GM21528 (cell line): ENCODE measurements around the gene LMX1B.
A peak's percentile ranks its signal among the peaks of the same experiment; 100 is the strongest.
"Not testable (repeated sequence)": the region's sequence is repeated elsewhere in the genome, so short reads cannot be mapped to it uniquely, and the experiment has no call there.

ENCODE experiments used
- ATAC-seq: cut with Tn5 transposase; IDR thresholded peaks from one replicate; pipeline ENCODE4 v1.9.1; 2021; ENCODE audit warnings: mild to moderate bottlenecking, moderate library complexity; ENCODE audit not compliant: unreplicated experiment, low FRiP score

The LMX1B gene

GRCh38 chr9:126704892-126705766, 91.4 kb downstream of the LMX1B start:
- no peak for ATAC-seq

GRCh38 chr9:126705767-126706697, 92.3 kb downstream of the LMX1B start:
- no peak for ATAC-seq

- ATAC-seq: no peak
Measured at GRCh38 chr9:126706698-126707053, 92.9 kb downstream of the LMX1B start.

- ATAC-seq: no peak
Measured at GRCh38 chr9:126707083-126707482, 93.4 kb downstream of the LMX1B start.

GRCh38 chr9:126707712-126708111, 94.0 kb downstream of the LMX1B start:
- ATAC-seq: not testable (repeated sequence)

- ATAC-seq: no peak
Measured at GRCh38 chr9:126708178-126708577, 94.5 kb downstream of the LMX1B start.

- ATAC-seq: no peak
Measured at GRCh38 chr9:126709241-126709640, 95.5 kb downstream of the LMX1B start.

GRCh38 chr9:126715382-126715781, 101.7 kb downstream of the LMX1B start:
- no peak for ATAC-seq

- ATAC-seq: not testable (repeated sequence)
Measured at GRCh38 chr9:126717441-126717840, 103.7 kb downstream of the LMX1B start.

- peak; percentile 41 for ATAC-seq
Measured at GRCh38 chr9:126719618-126720031, 105.9 kb downstream of the LMX1B start.

GRCh38 chr9:126720036-126720435, 106.3 kb downstream of the LMX1B start:
- ATAC-seq: no peak

- no peak for ATAC-seq
Measured at GRCh38 chr9:126720661-126721563, 107.2 kb downstream of the LMX1B start.

- ATAC-seq: no peak
Measured at GRCh38 chr9:126721564-126721981, 107.8 kb downstream of the LMX1B start.

- peak; percentile 71 for ATAC-seq
Measured at GRCh38 chr9:126722252-126722921, 108.7 kb downstream of the LMX1B start.

GRCh38 chr9:126722922-126723806, 109.4 kb downstream of the LMX1B start:
- ATAC-seq: peak; percentile 39

GRCh38 chr9:126723807-126724172, 110.1 kb downstream of the LMX1B start:
- no peak for ATAC-seq

GRCh38 chr9:126724226-126724625, 110.5 kb downstream of the LMX1B start:
- ATAC-seq: no peak

- ATAC-seq: not testable (repeated sequence)
Measured at GRCh38 chr9:126725485-126725884, 111.8 kb downstream of the LMX1B start.

- not testable (repeated sequence) for ATAC-seq
Measured at GRCh38 chr9:126728210-126728609, 114.5 kb downstream of the LMX1B start.
